GM23338 (cell line): Measurements from ENCODE around the gene KPNA6. TPM values are rescaled to one million over a fixed set of nuclear protein-coding genes. Genes with fewer than 3 reads are reported as not detected.

ENCODE experiments used
- ATAC-seq: fragments of 200-7000 bp; cut with Tn5 transposase; 3 replicates; pipeline ENCODE4 v1.9.1; 2020
- DNase-seq: peaks from one replicate; pipeline ENCODE4 v3.0.0-alpha.2; 2015; ENCODE audit warnings: low spot score
- H2AFZ ChIP-seq: fragments of 200-600 bp; sonication (generic); 2 replicates; pipeline ENCODE4 v1.8.0; 2016; ENCODE audit warnings: antibody characterized with exemption, mild to moderate bottlenecking, moderate library complexity
- H3F3A ChIP-seq: fragments of 200-600 bp; sonication (generic); replicated peaks from 2 replicates; pipeline ENCODE4 v1.8.0; 2017; ENCODE audit warnings: antibody characterized with exemption, mixed run types, low read depth
- H3K27ac ChIP-seq: fragments of 200-600 bp; sonication (generic); 2 replicates; pipeline ENCODE4 v1.6.1; 2016; ENCODE audit warnings: low read depth
- H3K27me3 ChIP-seq: fragments of 200-600 bp; sonication (generic); 2 replicates; pipeline ENCODE4 v1.8.0; 2016; ENCODE audit warnings: mild to moderate bottlenecking, mixed run types, moderate library complexity; ENCODE audit not compliant: insufficient read depth
- H3K36me3 ChIP-seq: fragments of 200-600 bp; sonication (generic); 2 replicates; pipeline ENCODE4 v1.8.0; 2016; ENCODE audit warnings: mild to moderate bottlenecking; ENCODE audit not compliant: insufficient read depth
- H3K4me1 ChIP-seq: fragments of 200-600 bp; sonication (generic); 2 replicates; pipeline ENCODE4 v1.8.0; 2016; ENCODE audit warnings: mild to moderate bottlenecking, moderate library complexity; ENCODE audit not compliant: insufficient read depth
- H3K4me2 ChIP-seq: fragments of 200-600 bp; sonication (generic); 2 replicates; pipeline ENCODE4 v1.7.1; 2017; ENCODE audit warnings: mixed run types
- H3K4me3 ChIP-seq: fragments of 200-600 bp; sonication (generic); 2 replicates; pipeline ENCODE4 v1.6.1; 2016; ENCODE audit warnings: mixed run types
- H3K79me2 ChIP-seq: fragments of 200-600 bp; sonication (generic); replicated peaks from 2 replicates; pipeline ENCODE4 v1.8.0; 2017; ENCODE audit warnings: mild to moderate bottlenecking; ENCODE audit not compliant: insufficient read depth
- H3K9me2 ChIP-seq: fragments of 200-600 bp; sonication (generic); 2 replicates; pipeline ENCODE4 v1.8.0; 2017; ENCODE audit not compliant: insufficient read depth
- H4K20me1 ChIP-seq: fragments of 200-600 bp; sonication (generic); replicated peaks from 2 replicates; pipeline ENCODE4 v1.8.0; 2017; ENCODE audit warnings: mild to moderate bottlenecking; ENCODE audit not compliant: insufficient read depth
- H3K27ac Mint-ChIP-seq: 2 replicates; pipeline ENCODE4 v1.8.0; 2020; ENCODE audit warnings: inconsistent platforms, mild to moderate bottlenecking, moderate library complexity, mixed read lengths
- H3K27me3 Mint-ChIP-seq: 3 replicates; pipeline ENCODE4 v1.8.0; 2022; ENCODE audit warnings: low read depth, mild to moderate bottlenecking, moderate library complexity, mixed read lengths, inconsistent platforms; ENCODE audit not compliant: insufficient read depth, poor library complexity
- H3K36me3 Mint-ChIP-seq: 3 replicates; pipeline ENCODE4 v1.8.0; 2021; ENCODE audit warnings: low read depth, mild to moderate bottlenecking, inconsistent platforms, moderate library complexity, mixed read lengths
- H3K4me1 Mint-ChIP-seq: 3 replicates; pipeline ENCODE4 v1.8.0; 2020; ENCODE audit warnings: mild to moderate bottlenecking, inconsistent platforms, mixed read lengths
- H3K4me3 Mint-ChIP-seq: 3 replicates; pipeline ENCODE4 v1.8.0; 2021; ENCODE audit warnings: moderate library complexity, mild to moderate bottlenecking, inconsistent platforms, mixed read lengths
- H3K9me3 Mint-ChIP-seq: 3 replicates; pipeline ENCODE4 v1.8.0; 2020; ENCODE audit warnings: moderate library complexity, mild to moderate bottlenecking, inconsistent platforms, mixed read lengths
- ETS1 ChIP-seq: IDR thresholded peaks from 2 replicates; pipeline ENCODE4 v1.6.1; 2016; ENCODE audit warnings: antibody characterized with exemption
- EZH2phosphoT487 ChIP-seq: fragments of 200-600 bp; sonication (generic); IDR thresholded peaks from one replicate; pipeline ENCODE4 v1.8.1; 2018; ENCODE audit warnings: antibody characterized with exemption; ENCODE audit not compliant: unreplicated experiment
- STAT1 ChIP-seq: IDR thresholded peaks from one replicate; pipeline ENCODE4 v1.6.1; 2016; ENCODE audit warnings: antibody characterized with exemption; ENCODE audit not compliant: unreplicated experiment
- ZNF331 ChIP-seq: fragments of 250-450 bp; sonication (Bioruptor Pico); IDR thresholded peaks from 2 replicates; pipeline ENCODE4 v1.5.0; 2020; ENCODE audit warnings: low read depth, mild to moderate bottlenecking, moderate library complexity
- ZNF462 ChIP-seq: fragments of 250-450 bp; sonication (Bioruptor Pico); IDR thresholded peaks from 2 replicates; pipeline ENCODE4 v1.5.0; 2020; ENCODE audit warnings: mild to moderate bottlenecking, moderate library complexity
- polyA plus RNA-seq: library from polyadenylated mRNA; unstranded; fragments of >200 nt; fragmentation: Nextera tagmentation; extraction: Ambion mirVana; gene quantifications from 2 replicates; pipeline ENCODE4 v1.2.1, GENCODE V29; 2016
- total RNA-seq: library from RNA; depleted of rRNA; stranded (reverse); fragments of >200 nt; shearing (Covaris generic); gene quantifications from 2 replicates; pipeline ENCODE4 v1.2.3, GENCODE V29; 2014

Gene KPNA6
- total and polyA plus RNA-seq, 2 experiments from 2014 or later: 28.6 to 72.2 TPM

- no peak for TF ChIP-seq ZNF462 (CRISPR knock-in tag)
These were observed 63.1 kb downstream of the KPNA6 start (continued) for GRCh38 chr1:32170991-32171390.

DNA sequence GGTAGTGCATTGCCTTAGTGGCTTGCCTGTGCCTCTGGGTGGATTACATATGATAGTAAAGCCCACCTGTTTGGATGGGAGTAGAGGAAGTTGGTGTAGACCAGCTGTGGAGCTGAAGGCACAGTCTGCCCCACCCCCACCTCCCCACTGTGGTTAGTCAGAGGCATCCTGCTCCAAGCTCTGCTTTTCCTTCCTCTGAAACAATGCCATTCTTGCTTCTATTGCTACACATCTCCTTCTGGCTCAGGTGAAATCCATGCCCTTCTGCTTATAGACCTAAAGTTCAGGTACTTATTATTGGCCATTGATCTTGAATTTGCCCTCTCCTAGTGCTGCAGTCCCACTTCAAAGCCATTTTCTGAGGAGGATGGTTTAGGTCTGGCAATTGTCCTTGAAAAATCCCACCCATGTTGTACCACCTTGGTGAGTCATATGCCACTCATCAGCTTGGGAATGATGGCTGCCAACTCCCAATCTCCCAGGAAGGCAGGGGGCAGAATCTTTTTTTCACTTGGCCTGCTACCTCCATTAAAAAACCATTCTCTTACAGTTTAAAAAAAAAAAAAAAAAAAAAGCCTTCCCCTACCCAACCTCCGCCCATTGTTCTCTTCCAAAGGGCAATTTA is 64.9 kb downstream of the KPNA6 start:
- H3K27me3 ChIP-seq: no peaks in the 10 kb centered on the region
- DNase-seq (no peak), ATAC-seq (no peak)
- no peak overlapping the region for H3K27ac Mint-ChIP-seq
- H3F3A ChIP-seq: 0 out of 2 replicates have a peak, but pooled peaks cover 10% of the 10 kb centered on the region
- H3K27ac ChIP-seq: no peak overlapping the region
- H3K4me1 ChIP-seq: 0 out of 2 replicates have a peak, but pooled peaks cover under 1% of the 10 kb centered on the region
- H3K4me1 Mint-ChIP-seq: peaks cover 4% of the 10 kb centered on the region
- H3K4me2 ChIP-seq: no peak overlapping the region
- no peaks in the 10 kb centered on the region for H3K9me3 Mint-ChIP-seq
- no peak overlapping the region for H2AFZ ChIP-seq
- H3K4me3 Mint-ChIP-seq: no peak overlapping the region
- H3K27me3 Mint-ChIP-seq: no peaks in the 10 kb centered on the region
- no peaks in the 10 kb centered on the region for H3K9me2 ChIP-seq
- no peak overlapping the region for H3K4me3 ChIP-seq
- peaks cover 13% of the 10 kb centered on the region for H3K36me3 ChIP-seq
- no peaks in the 10 kb centered on the region for H3K79me2 ChIP-seq
- peaks cover 42% of the 10 kb centered on the region for H3K36me3 Mint-ChIP-seq
- 0 out of 2 replicates have a peak, but pooled peaks cover 4% of the 10 kb centered on the region for H4K20me1 ChIP-seq
- TF ChIP-seq ZNF462 (CRISPR knock-in tag): no peak
- TF ChIP-seq STAT1: no peak
- no peak for TF ChIP-seq ETS1
- no peak for TF ChIP-seq ZNF331 (CRISPR knock-in tag)
- TF ChIP-seq EZH2phosphoT487: no peak
